Tracheal epithelial cell (primary cell): ENCODE data around the gene RSAD1. TPM values are rescaled to one million over a fixed set of nuclear protein-coding genes. Genes with fewer than 3 reads are reported as not detected.

Source experiments
- total RNA-seq: library from RNA; depleted of rRNA; stranded (reverse); fragments of >200 nt; gene quantifications from 2 replicates; pipeline ENCODE4 v1.2.1, GENCODE V29; 2014

RSAD1 gene
- total RNA-seq: 9.9 and 14.1 TPM in 2 replicates

DNA sequence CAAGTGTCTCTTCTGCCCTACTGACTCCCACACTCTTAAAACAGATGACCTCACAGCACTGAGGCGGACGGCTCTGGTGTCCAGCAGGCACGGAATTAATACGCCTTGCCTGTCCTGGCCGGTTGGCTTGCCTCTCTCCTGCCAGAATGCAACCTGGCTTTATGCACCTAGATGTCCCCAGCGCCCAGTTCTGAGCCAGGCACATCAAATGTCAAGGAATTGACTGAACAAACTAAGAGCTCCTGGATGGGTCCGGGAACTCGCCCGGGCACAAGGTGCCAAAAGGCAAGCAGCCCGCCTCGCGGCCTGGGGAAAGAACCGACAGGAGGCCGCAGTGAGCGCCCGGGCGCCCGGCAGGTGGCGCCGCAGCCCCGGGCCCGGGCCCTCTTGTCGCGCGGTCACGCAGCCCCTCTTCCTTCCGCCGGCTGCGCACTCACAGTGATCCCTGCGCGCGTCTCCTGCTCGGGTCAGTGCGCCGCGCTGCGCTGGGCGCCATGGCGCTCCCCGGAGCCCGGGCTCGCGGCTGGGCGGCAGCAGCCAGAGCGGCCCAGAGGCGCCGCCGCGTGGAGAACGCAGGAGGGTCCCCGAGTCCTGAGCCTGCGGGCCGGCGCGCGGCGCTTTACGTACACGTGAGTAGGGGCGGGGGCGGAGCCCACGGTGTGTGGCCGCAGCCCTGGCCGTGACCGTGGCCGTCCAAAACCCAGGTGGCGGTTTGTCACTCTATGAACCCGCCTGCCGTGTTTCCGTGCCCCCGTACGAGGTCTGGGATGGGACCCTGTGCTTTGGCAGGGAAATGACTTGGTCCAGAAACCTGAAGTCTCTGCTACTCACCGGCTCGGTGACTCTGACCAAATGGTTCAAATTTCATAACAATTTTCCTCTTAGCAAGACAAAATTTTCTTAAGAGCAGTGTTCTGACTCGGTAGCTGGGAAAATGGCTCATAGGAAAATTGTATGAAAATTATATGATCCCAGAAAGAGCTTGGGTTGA, at the start of gene RSAD1:
RSAD1 (plus strand) TSS at position 470 of the 991 bp plus-strand sequence; CDS start at position 495, 25 bp downstream.

DNA sequence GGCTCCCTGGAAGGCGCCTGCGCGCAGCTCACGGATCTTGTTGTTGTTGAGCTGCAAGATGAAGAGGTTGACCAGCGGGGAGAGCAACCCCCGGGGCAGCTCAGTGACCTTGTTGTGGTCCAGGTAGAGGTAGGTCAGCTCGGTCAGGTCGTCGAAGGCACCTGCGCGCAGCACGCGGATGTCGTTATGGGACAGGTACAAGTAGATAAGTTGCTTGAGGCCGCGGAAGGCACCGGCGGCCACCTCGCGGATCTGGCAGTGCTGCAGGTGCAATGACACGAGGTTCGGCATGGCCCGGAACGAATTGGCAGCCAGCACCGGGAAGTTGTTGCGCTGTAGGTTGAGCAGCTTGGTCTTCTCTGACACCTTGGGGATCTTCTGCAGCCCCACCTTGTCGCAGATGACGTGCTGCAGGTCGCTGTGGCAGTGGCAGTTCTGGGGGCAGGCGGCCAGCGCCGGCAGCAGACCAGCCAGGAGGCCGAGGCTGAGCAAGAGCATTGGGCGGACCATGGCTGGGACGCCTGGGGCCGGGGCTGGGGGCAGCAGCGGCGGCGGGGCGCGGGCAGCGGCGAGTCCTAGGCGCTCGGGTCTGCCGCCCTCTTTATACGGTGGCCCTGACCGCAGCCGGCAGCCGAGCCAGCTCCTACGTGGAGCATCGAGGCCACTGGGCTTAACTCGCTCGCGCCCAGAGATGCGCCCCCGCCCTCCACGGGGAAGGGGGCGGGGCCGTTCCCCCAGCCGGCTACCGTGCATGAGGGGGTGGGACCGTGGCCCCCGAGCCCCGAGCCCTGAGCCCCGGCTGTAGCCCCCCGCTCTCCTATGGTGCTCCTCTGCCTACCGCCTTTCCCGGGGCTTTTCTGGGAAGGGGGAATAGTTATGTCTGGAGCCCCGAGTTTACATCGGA, 10.1 kb upstream of the RSAD1 start, which contains the start of gene CHAD:
CHAD (minus strand) TSS at position 577 of the 904 bp plus-strand sequence; CDS start at position 510, 67 bp downstream.

DNA sequence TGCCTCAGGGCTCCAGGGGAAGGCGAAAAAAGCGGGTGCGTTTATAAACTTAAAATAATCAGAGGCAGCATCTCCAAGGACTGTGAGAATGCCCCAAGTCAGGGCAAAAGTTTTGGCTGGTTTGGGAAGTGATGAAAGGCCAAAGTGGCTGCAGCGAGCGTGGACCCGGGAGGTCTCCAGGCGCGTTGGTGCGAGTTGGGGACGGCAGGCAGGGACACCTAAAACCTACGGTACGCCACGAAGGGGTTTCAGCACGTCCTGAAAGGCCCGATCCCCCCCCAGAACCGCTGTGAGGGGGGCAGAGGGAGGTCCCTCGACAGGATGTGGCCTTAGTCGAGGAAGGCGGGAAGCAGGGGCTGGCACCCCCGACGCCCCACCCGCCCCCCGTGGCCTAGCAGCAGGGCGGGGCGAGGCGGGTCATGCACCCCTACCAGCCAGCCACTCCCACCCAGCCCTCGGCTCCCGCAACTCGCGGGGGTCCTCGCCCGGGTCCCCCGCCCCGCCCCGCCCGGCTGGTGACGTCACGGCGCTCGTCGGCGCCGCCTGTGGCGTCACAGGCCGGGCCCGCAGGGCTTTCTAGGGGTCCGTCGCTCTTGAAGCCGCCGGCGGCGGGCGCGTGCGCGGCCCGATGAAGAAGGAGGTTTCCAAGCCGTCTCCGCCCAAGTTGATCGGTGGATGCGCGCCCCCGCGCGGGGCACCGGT, 29.4 kb downstream of the RSAD1 start, which contains the start of gene MYCBPAP:
MYCBPAP (plus strand) TSS at position 569 of the 702 bp plus-strand sequence. CDS start 236 bp downstream, outside the sequence.

DNA sequence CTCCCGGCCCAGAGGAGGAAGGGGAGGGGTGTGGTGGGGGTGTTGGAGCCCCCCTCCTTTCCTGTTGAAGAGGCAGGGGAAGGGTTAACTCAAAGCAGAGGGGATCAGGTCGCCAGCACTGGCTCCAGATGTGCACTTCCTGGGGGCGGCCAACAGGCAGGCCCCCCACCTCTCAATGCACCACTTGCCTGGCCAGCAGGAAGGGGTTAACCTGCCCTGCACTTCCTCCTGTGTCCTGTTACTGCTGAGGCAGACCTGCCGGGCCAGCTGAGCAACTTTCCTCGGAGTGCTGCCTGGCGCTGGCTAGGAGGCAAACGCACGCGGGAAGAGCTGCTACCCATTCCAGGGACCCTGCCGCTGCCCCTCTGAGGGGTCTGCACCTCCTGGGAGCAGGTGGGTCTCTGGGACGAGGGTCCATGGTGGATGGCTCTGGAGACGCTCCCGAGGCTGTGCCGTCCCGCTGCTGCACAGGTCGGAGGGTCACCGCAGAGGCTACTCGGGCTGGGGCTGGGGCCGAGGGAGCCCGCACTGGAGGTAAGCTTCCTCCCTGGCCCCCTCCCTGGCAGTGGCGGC, 53.9 kb downstream of the RSAD1 start, which contains the start of gene EPN3:
EPN3 (plus strand) TSS at position 284 of the 573 bp plus-strand sequence. CDS start 3,822 bp downstream, outside the sequence.

Other genes with a start within 250 kb of the RSAD1 start
- 0.85 and 0.96 TPM in 2 replicates for gene TMEM92, start 204.4 kb upstream of the RSAD1 start, total RNA-seq
- gene XYLT2, start 132.7 kb upstream of the RSAD1 start, total RNA-seq: 31.8 and 41.4 TPM in 2 replicates
- gene MRPL27, start 105.7 kb upstream of the RSAD1 start, total RNA-seq: 71.0 and 79.5 TPM in 2 replicates
- gene EME1, start 105.6 kb upstream of the RSAD1 start, total RNA-seq: 0.48 TPM in 1 of 2 replicates, not detected in the other
- 137 and 209 TPM in 2 replicates for gene LRRC59, start 81.3 kb upstream of the RSAD1 start, total RNA-seq
- 18.5 and 29.6 TPM in 2 replicates for gene ACSF2, start 52.6 kb upstream of the RSAD1 start, total RNA-seq
- gene CHAD, start 10.0 kb upstream of the RSAD1 start, total RNA-seq: not detected in 2 replicates
- 0.43 and 0.96 TPM in 2 replicates for gene MYCBPAP, start 29.6 kb downstream of the RSAD1 start, total RNA-seq
- 10.7 and 11.1 TPM in 2 replicates for gene EPN3, start 53.9 kb downstream of the RSAD1 start, total RNA-seq
- 27.9 and 38.6 TPM in 2 replicates for gene SPATA20, start 68.3 kb downstream of the RSAD1 start, total RNA-seq
- not detected in 2 replicates for gene CACNA1G, start 81.9 kb downstream of the RSAD1 start, total RNA-seq
- gene ABCC3, start 156.0 kb downstream of the RSAD1 start, total RNA-seq: 30.4 and 36.7 TPM in 2 replicates
- gene ANKRD40, start 229.1 kb downstream of the RSAD1 start, total RNA-seq: 24.8 and 28.3 TPM in 2 replicates
- gene LUC7L3, start 240.7 kb downstream of the RSAD1 start, total RNA-seq: 14.2 and 15.3 TPM in 2 replicates